K562 (cell line): ENCODE measurements around the gene MED29. TPM values are rescaled to one million over a fixed set of nuclear protein-coding genes. Genes with fewer than 3 reads are reported as not detected.

Source experiments
- ARID4B ChIP-seq: sonication (generic); formaldehyde crosslinking; IDR thresholded peaks from 2 replicates; pipeline ENCODE4 v1.8.0; 2022; ENCODE audit warnings: mild to moderate bottlenecking, missing genetic modification reagents
- ATF7 ChIP-seq: fragments of 450-650 bp; IDR thresholded peaks from 2 replicates; pipeline ENCODE4 v1.7.1; 2014; ENCODE audit warnings: mild to moderate bottlenecking, moderate library complexity
- DPF2 ChIP-seq: fragments of 450-650 bp; IDR thresholded peaks from 2 replicates; pipeline ENCODE4 v1.6.1; 2016
- ETV5 ChIP-seq: sonication (generic); formaldehyde crosslinking; IDR thresholded peaks from 2 replicates; pipeline ENCODE4 v1.4.0; 2020; ENCODE audit warnings: low read depth, mild to moderate bottlenecking, missing genetic modification reagents
- GABPB1 ChIP-seq: sonication (generic); formaldehyde crosslinking; IDR thresholded peaks from 2 replicates; pipeline ENCODE4 v1.8.0; 2022; ENCODE audit warnings: mild to moderate bottlenecking, missing genetic modification reagents
- IRF2 ChIP-seq: sonication (generic); formaldehyde crosslinking; IDR thresholded peaks from 2 replicates; pipeline ENCODE4 v1.8.1; 2022; ENCODE audit warnings: mild to moderate bottlenecking, missing genetic modification reagents
- L3MBTL2 ChIP-seq: fragments of 450-650 bp; IDR thresholded peaks from 2 replicates; pipeline ENCODE4 v1.6.1; 2016; ENCODE audit warnings: mild to moderate bottlenecking, moderate library complexity
- MEF2D ChIP-seq: conservative IDR thresholded peaks from 2 replicates; pipeline ENCODE4 v1.6.1; 2016; ENCODE audit warnings: low read depth, missing genetic modification characterization, missing compliant biosample characterization
- PML ChIP-seq: IDR thresholded peaks from 2 replicates; pipeline ENCODE4 v1.6.1; 2012; ENCODE audit warnings: low read length, inconsistent platforms
- RNF219 ChIP-seq: fragments of 250-450 bp; sonication (Bioruptor Pico); IDR thresholded peaks from 2 replicates; pipeline ENCODE4 v1.5.0; 2022; ENCODE audit warnings: mild to moderate bottlenecking
- TAF1 ChIP-seq: IDR thresholded peaks from 2 replicates; pipeline ENCODE4 v1.6.1; 2011; ENCODE audit warnings: mild to moderate bottlenecking, low read length, moderate library complexity; ENCODE audit not compliant: insufficient read depth, control insufficient read depth, severe bottlenecking; ENCODE audit errors: extremely low read depth
- TAL1 ChIP-seq: fragments of 450-650 bp; IDR thresholded peaks from 2 replicates; pipeline ENCODE4 v1.6.1; 2016; ENCODE audit warnings: mild to moderate bottlenecking
- THRAP3 ChIP-seq: fragments of 450-650 bp; IDR thresholded peaks from 2 replicates; pipeline ENCODE4 v1.6.1; 2016; ENCODE audit warnings: mild to moderate bottlenecking, inconsistent platforms, borderline replicate concordance
- ZBTB1 ChIP-seq: sonication (generic); formaldehyde crosslinking; IDR thresholded peaks from 2 replicates; pipeline ENCODE4 v1.8.1; 2023; ENCODE audit warnings: missing genetic modification reagents, low read depth, mild to moderate bottlenecking, borderline replicate concordance
- ZNF609 ChIP-seq: sonication (generic); formaldehyde crosslinking; IDR thresholded peaks from 2 replicates; pipeline ENCODE4 v1.8.1; 2023; ENCODE audit warnings: missing genetic modification reagents, mild to moderate bottlenecking, borderline replicate concordance
- polyA plus RNA-seq, 8 experiments: library from polyadenylated mRNA; depleted of rRNA in 4 of 8; stranded (reverse) in 5 of 8; unstranded in 3 of 8; fragments of >200 nt; fragmentation: Nextera tagmentation in 2 of 8; fragmentation: Illumina TruSeq in 1 of 8; extraction: Ambion mirVana in 2 of 8; extraction: Trizol in 1 of 8; gene quantifications; 2 replicates each; pipeline versions ENCODE4 v1.2.1 to v1.2.3, GENCODE V29; 2011 to 2014; ENCODE audit warnings: inconsistent platforms in 1 of 8, missing spikeins in 1 of 8
- total RNA-seq, 7 experiments: library from RNA; depleted of rRNA in 6 of 7; stranded (reverse); fragments of >200 nt in 6 of 7; fragmentation: Illumina TruSeq in 2 of 7; extraction: Trizol in 2 of 7; gene quantifications; 2 replicates each; pipeline versions ENCODE4 v1.2.1 to v1.2.3, GENCODE V29; 2011 to 2021; ENCODE audit warnings: low replicate concordance in 1 of 7

The MED29 gene
- total and polyA plus RNA-seq, 9 of the 15 experiments (the other 6 are each of a cell fraction or from before 2014, with no cell fraction given) = 1.8 to 22.6 (median 12.4) TPM

GRCh38 chr19:39402346-39403300 is 11.4 kb downstream of the MED29 start (continued):
- TF ChIP-seq GABPB1 (CRISPR knock-in tag) (peak; percentile 85), TAF1 (no peak), DPF2 (peak; percentile 62), ATF7 (peak; percentile 67; the same call in 1 of the 2 replicates), RNF219 (CRISPR knock-in tag) (no peak), PML (peak; percentile 49; the same call in 1 of the 2 replicates), L3MBTL2 (peak; percentile 96), THRAP3 (no peak), ZNF609 (CRISPR knock-in tag) (no peak), IRF2 (CRISPR knock-in tag) (no peak), ZBTB1 (CRISPR knock-in tag) (peak; percentile 14; the same call in 1 of the 2 replicates), ETV5 (CRISPR knock-in tag) (peak; percentile 93), TAL1 (no peak), MEF2D (tag) (peak; percentile 92), ARID4B (CRISPR knock-in tag) (0 out of 2 replicates have a peak, but pooled peaks have one; percentile 55)
